Measurements from ENCODE around the gene PURA. TPM values are rescaled to one million over a fixed set of nuclear protein-coding genes. Genes with fewer than 3 reads are reported as not detected.

Gene PURA
- total and polyA plus RNA-seq, 2 of the 13 experiments (the other 11 are each of a cell fraction or from before 2014, with no cell fraction given): 2.0 to 5.0 TPM

DNA sequence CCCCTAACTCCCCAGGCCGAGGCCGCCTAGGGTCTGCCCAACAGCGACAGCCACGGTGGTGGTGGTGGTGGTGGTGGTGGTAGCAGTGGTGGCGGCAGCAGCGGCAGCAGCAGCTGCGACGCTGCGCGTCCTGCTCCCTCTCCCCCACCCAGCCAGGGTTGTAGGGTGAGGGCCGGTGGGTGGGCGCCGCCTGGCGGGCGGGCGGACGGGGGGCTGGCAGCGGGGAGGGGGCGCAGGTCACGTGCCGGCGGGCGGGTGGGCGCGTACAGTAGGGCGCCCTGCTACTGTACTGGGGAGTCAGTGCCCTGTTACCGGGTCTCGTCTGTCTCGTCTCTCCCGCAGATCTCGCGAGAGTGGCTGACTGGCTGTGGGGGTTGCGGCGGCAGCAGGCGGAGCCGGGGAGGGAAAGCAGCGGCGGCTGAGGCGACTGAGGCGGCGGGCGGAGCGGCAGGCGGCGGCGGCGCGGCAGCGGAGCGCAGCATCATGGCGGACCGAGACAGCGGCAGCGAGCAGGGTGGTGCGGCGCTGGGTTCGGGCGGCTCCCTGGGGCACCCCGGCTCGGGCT, at the start of gene PURA (continued):
- TF ChIP-seq ZNF121 (CRISPR knock-in tag; IDR thresholded peaks at IDR 0.05) (peak; percentile 63; the same call in 1 of the 2 replicates), ZBTB38 (CRISPR knock-in tag; IDR thresholded peaks at IDR 0.05) (peak; percentile 53; the same call in 1 of the 2 replicates), RBFOX2 (IDR thresholded peaks at IDR 0.05; ENCODE audit: low read depth, low read length) (peak; percentile 84), ARHGAP35 (CRISPR knock-in tag; IDR thresholded peaks at IDR 0.05; ENCODE audit: borderline replicate concordance) (no peak), ZNF256 (CRISPR knock-in tag; conservative IDR thresholded peaks at IDR 0.05) (no peak), ZNF441 (CRISPR knock-in tag; IDR thresholded peaks at IDR 0.05; ENCODE audit: borderline replicate concordance) (peak; percentile 31; the same call in 1 of the 2 replicates), ZNF740 (CRISPR knock-in tag; IDR thresholded peaks at IDR 0.05) (peak; percentile 82; the same call in 1 of the 2 replicates), ZMYM2 (CRISPR knock-in tag; IDR thresholded peaks at IDR 0.05) (no peak), POGZ (CRISPR knock-in tag; IDR thresholded peaks at IDR 0.05) (peak; percentile 71), ZNF17 (CRISPR knock-in tag; IDR thresholded peaks at IDR 0.05) (no peak), AHR (CRISPR knock-in tag; IDR thresholded peaks at IDR 0.05) (0 out of 2 replicates have a peak, but pooled peaks have one; percentile 14), ZNF142 (CRISPR knock-in tag; IDR thresholded peaks at IDR 0.05) (peak; percentile 56; the same call in 1 of the 2 replicates), ZNF577 (CRISPR knock-in tag; IDR thresholded peaks at IDR 0.05; ENCODE audit: borderline replicate concordance, low read depth) (no peak), TCF12 (IDR thresholded peaks at IDR 0.05) (no peak), TCF12 (CRISPR knock-in tag; IDR thresholded peaks at IDR 0.05) (no peak; the same call in 1 of the 2 replicates), BCL6 (CRISPR knock-in tag; IDR thresholded peaks at IDR 0.05) (0 out of 2 replicates have a peak, but pooled peaks have one; percentile 5), SIN3A (IDR thresholded peaks at IDR 0.05; ENCODE audit: borderline replicate concordance, low read depth, low read length) (peak; percentile 84; the same call in 1 of the 2 replicates), ZNF629 (CRISPR knock-in tag; conservative IDR thresholded peaks at IDR 0.05) (no peak; the same call in 1 of the 2 replicates), EHMT2 (IDR thresholded peaks at IDR 0.05; ENCODE audit: borderline replicate concordance, low read depth, low read length) (no peak), KAT8 (CRISPR knock-in tag; IDR thresholded peaks at IDR 0.05) (peak; percentile 53; the same call in 1 of the 2 replicates), KAT7 (CRISPR knock-in tag; IDR thresholded peaks at IDR 0.05; ENCODE audit: borderline replicate concordance) (peak; percentile 54; the same call in 1 of the 2 replicates), JUNB (CRISPR knock-in tag; IDR thresholded peaks at IDR 0.05; ENCODE audit: borderline replicate concordance) (no peak)
- TF ChIP-seq, protein P1, sequence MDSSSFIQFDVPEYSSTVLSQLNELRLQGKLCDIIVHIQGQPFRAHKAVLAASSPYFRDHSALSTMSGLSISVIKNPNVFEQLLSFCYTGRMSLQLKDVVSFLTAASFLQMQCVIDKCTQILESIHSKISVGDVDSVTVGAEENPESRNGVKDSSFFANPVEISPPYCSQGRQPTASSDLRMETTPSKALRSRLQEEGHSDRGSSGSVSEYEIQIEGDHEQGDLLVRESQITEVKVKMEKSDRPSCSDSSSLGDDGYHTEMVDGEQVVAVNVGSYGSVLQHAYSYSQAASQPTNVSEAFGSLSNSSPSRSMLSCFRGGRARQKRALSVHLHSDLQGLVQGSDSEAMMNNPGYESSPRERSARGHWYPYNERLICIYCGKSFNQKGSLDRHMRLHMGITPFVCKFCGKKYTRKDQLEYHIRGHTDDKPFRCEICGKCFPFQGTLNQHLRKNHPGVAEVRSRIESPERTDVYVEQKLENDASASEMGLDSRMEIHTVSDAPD (CRISPR knock-in tag; IDR thresholded peaks at IDR 0.05): no peak
- TF ChIP-seq, protein P2, sequence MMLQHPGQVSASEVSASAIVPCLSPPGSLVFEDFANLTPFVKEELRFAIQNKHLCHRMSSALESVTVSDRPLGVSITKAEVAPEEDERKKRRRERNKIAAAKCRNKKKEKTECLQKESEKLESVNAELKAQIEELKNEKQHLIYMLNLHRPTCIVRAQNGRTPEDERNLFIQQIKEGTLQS (CRISPR knock-in tag; IDR thresholded peaks at IDR 0.05): peak; percentile 29; the same call in 1 of the 2 replicates
